ENCODE measurements around the gene TRRAP.
A peak's percentile ranks its signal among the peaks of the same experiment; 100 is the strongest.

The TRRAP gene

DNA sequence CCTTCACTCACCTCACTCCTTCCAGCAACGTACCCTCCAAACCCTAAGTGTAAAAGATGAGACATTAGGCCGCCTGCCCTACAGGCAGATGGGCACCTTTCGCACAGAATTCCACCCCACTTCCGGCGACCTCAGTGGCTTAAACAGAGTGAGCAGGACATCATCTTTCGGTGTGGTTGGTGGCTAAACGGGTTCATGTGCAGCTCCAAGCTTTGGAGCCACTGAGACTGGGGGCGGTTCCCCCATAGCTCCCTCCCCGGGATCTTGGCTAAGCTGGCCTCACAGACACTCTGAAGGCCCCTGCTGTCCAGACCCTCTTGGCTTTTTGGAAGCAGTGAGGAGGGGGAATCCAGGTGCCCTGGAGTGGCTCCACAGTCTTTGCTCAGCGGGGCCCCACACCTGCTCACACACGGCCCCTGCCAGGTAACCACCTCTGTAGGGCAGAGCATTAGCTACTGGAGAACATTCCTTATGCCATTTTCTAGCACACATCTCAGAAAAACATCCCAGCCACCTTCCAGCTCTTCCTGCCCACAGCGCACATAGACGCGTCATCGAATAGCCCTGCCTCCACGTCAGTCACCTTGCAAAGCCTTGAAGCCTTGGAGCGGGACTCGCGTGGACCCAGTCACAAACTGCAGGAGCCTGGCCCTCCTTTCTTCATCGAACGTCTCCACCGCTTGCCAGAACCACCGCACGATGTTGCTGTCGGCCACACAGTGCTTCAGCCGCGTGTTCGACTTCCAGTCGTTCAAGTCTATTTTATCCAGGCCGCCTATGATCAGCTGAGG lies 156.8 kb downstream of the TRRAP start:
- Histone ChIP-seq H4K8ac (ENCODE audit: low read depth, low read length) (no peak overlapping the region), H3K14ac (ENCODE audit: low read length) (no peak overlapping the region), H2BK5ac (ENCODE audit: low read depth, low read length, poor library complexity) (no peak overlapping the region), H3K27me3 (ENCODE audit: insufficient read depth, low read length) (no peaks in the 10 kb centered on the region), H3K4me3 (ENCODE audit: low read depth, low read length) (no peak overlapping the region), H3K4me2 (ENCODE audit: low read length) (no peak overlapping the region), H2BK12ac (ENCODE audit: low read length) (no peak overlapping the region), H3K79me1 (ENCODE audit: low read length) (no peaks in the 10 kb centered on the region), H2AFZ (ENCODE audit: insufficient read depth, low read length, poor library complexity) (no peak overlapping the region), H4K91ac (ENCODE audit: low read depth, low read length) (no peak overlapping the region), H3K23ac (ENCODE audit: low read length) (no peak overlapping the region), H3K36me3 (ENCODE audit: control insufficient read depth in 1 of 2, insufficient read depth in 2 of 2, low read length in 2 of 2) (peaks cover 81 to 87% of the 10 kb centered on the region in 2 experiments), H3K79me2 (ENCODE audit: control insufficient read depth, insufficient read depth, low read length, poor library complexity) (no peaks in the 10 kb centered on the region), H4K12ac (ENCODE audit: low read depth, low read length) (no peak overlapping the region), H3K18ac (ENCODE audit: low read length) (no peak overlapping the region), H3K4ac (ENCODE audit: low read depth, low read length) (no peak overlapping the region), H2BK120ac (ENCODE audit: insufficient read depth, low read length, poor library complexity) (no peak overlapping the region), H3K9me3 (ENCODE audit: insufficient read depth, low read depth, low read length) (no peaks in the 10 kb centered on the region), H3K4me1 (ENCODE audit: control insufficient read depth in 1 of 2, insufficient read depth in 2 of 2, low read length in 2 of 2) (no peaks in the 10 kb centered on the region), H3K9ac (ENCODE audit: low read length) (no peak overlapping the region), H2AK5ac (ENCODE audit: low read length) (no peak overlapping the region), H3K27ac (ENCODE audit: low read depth, low read length) (no peak overlapping the region)
- WGBS (ENCODE audit: extremely low coverage, insufficient coverage, insufficient read length), result no CpG with 5 or more reads among the region's 30 CpGs
- no peak for DNase-seq

DNA sequence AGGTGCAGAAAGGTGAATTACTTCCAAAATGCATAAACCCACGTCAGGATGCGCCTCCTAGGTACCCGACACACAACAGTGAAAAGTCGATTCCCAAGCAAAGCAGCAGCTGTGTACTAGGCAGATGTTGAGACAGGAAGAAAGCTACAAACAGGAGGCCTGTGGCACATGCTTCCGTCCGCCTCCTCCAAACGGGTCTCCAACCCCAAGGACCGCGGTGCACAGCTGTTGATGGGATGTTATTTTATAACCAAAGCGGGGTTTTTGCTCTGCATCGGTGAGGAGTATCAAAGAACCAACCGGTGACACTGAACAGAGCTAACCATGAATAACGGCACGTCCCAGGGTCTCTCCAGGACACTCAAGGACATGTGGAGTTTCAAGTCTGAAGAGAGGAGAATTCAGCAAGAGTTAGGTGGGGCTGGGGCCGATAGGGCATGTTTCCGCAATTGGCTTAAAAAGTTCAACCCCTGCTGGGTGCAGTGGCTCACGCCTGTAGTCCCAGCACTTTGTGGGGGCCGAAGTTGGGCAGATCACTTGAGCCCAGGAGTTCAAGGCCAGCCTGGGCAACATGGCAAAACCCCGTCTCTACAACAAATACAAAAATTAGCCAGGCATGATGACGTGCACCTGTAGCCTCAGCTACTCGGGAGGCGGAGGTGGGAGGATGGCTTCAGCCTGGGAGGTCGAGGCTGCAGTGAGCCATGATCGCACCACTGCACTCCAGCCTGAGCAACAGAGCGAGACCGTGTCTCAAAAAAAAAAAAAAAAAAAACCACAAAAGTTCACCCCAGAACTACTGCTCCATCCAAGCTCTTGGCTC lies 157.6 kb downstream of the TRRAP start:
- DNase-seq, result no peak
- Histone ChIP-seq H2BK120ac (ENCODE audit: insufficient read depth, low read length, poor library complexity) (no peak overlapping the region), H2BK5ac (ENCODE audit: low read depth, low read length, poor library complexity) (no peak overlapping the region), H3K4me3 (ENCODE audit: low read depth, low read length) (no peak overlapping the region), H4K8ac (ENCODE audit: low read depth, low read length) (no peak overlapping the region), H3K4me2 (ENCODE audit: low read length) (no peak overlapping the region), H2AFZ (ENCODE audit: insufficient read depth, low read length, poor library complexity) (no peak overlapping the region), H3K79me2 (ENCODE audit: control insufficient read depth, insufficient read depth, low read length, poor library complexity) (peaks cover 2% of the 10 kb centered on the region), H2AK5ac (ENCODE audit: low read length) (no peak overlapping the region), H3K27ac (ENCODE audit: low read depth, low read length) (no peak overlapping the region), H4K91ac (ENCODE audit: low read depth, low read length) (no peak overlapping the region), H3K9me3 (ENCODE audit: insufficient read depth, low read depth, low read length) (no peaks in the 10 kb centered on the region), H4K12ac (ENCODE audit: low read depth, low read length) (no peak overlapping the region), H3K79me1 (ENCODE audit: low read length) (no peaks in the 10 kb centered on the region), H3K14ac (ENCODE audit: low read length) (no peak overlapping the region), H3K27me3 (ENCODE audit: insufficient read depth, low read length) (no peaks in the 10 kb centered on the region), H3K4me1 (ENCODE audit: control insufficient read depth in 1 of 2, insufficient read depth in 2 of 2, low read length in 2 of 2) (no peaks in the 10 kb centered on the region), H3K4ac (ENCODE audit: low read depth, low read length) (no peak overlapping the region), H3K36me3 (ENCODE audit: control insufficient read depth in 1 of 2, insufficient read depth in 2 of 2, low read length in 2 of 2) (peaks cover 82 to 85% of the 10 kb centered on the region in 2 experiments), H3K23ac (ENCODE audit: low read length) (no peak overlapping the region), H2BK12ac (ENCODE audit: low read length) (no peak overlapping the region), H3K9ac (ENCODE audit: low read length) (no peak overlapping the region), H3K18ac (ENCODE audit: low read length) (no peak overlapping the region)
- no CpG with 5 or more reads among the region's 26 CpGs for WGBS (ENCODE audit: extremely low coverage, insufficient coverage, insufficient read length)

- H2BK12ac ChIP-seq (ENCODE audit: low read length), result no peak overlapping the region
- no CpG with 5 or more reads among the region's 11 CpGs for WGBS (ENCODE audit: extremely low coverage, insufficient coverage, insufficient read length)
Measured at GRCh38 chr7:99036546-99037111, 158.3 kb downstream of the TRRAP start.

GRCh38 chr7:99037327-99037940 lies 159.1 kb downstream of the TRRAP start:
- Histone ChIP-seq H3K4me3 (ENCODE audit: low read depth, low read length) (no peak overlapping the region), H3K9me3 (ENCODE audit: insufficient read depth, low read depth, low read length) (no peaks in the 10 kb centered on the region), H3K36me3 (ENCODE audit: control insufficient read depth in 1 of 2, insufficient read depth in 2 of 2, low read length in 2 of 2) (peaks cover 80 to 82% of the 10 kb centered on the region in 2 experiments), H4K8ac (ENCODE audit: low read depth, low read length) (no peak overlapping the region), H2BK5ac (ENCODE audit: low read depth, low read length, poor library complexity) (no peak overlapping the region), H3K9ac (ENCODE audit: low read length) (no peak overlapping the region), H4K12ac (ENCODE audit: low read depth, low read length) (no peak overlapping the region), H3K14ac (ENCODE audit: low read length) (no peak overlapping the region), H2AK5ac (ENCODE audit: low read length) (no peak overlapping the region), H3K79me2 (ENCODE audit: control insufficient read depth, insufficient read depth, low read length, poor library complexity) (peaks cover 2% of the 10 kb centered on the region), H2BK120ac (ENCODE audit: insufficient read depth, low read length, poor library complexity) (no peak overlapping the region), H3K23ac (ENCODE audit: low read length) (no peak overlapping the region), H3K4ac (ENCODE audit: low read depth, low read length) (no peak overlapping the region), H2AFZ (ENCODE audit: insufficient read depth, low read length, poor library complexity) (no peak overlapping the region), H3K4me1 (ENCODE audit: control insufficient read depth in 1 of 2, insufficient read depth in 2 of 2, low read length in 2 of 2) (no peaks in the 10 kb centered on the region), H3K27me3 (ENCODE audit: insufficient read depth, low read length) (no peaks in the 10 kb centered on the region), H4K91ac (ENCODE audit: low read depth, low read length) (no peak overlapping the region), H3K4me2 (ENCODE audit: low read length) (no peak overlapping the region), H3K27ac (ENCODE audit: low read depth, low read length) (no peak overlapping the region), H2BK12ac (ENCODE audit: low read length) (no peak overlapping the region), H3K79me1 (ENCODE audit: low read length) (no peaks in the 10 kb centered on the region), H3K18ac (ENCODE audit: low read length) (no peak overlapping the region)
- DNase-seq, result no peak
- WGBS (ENCODE audit: extremely low coverage, insufficient coverage, insufficient read length), result no CpG with 5 or more reads among the region's 16 CpGs

More at GRCh38 chr7:99036546-99037111, 158.3 kb downstream of the TRRAP start:
- no peak overlapping the region for H3K4ac ChIP-seq (ENCODE audit: low read depth, low read length)
- H3K14ac ChIP-seq (ENCODE audit: low read length), result no peak overlapping the region
- no peak overlapping the region for H3K23ac ChIP-seq (ENCODE audit: low read length)
- H3K79me2 ChIP-seq (ENCODE audit: control insufficient read depth, insufficient read depth, low read length, poor library complexity), result peaks cover 2% of the 10 kb centered on the region
- H4K8ac ChIP-seq (ENCODE audit: low read depth, low read length), result no peak overlapping the region
- H4K12ac ChIP-seq (ENCODE audit: low read depth, low read length), result no peak overlapping the region
- no peak overlapping the region for H2AK5ac ChIP-seq (ENCODE audit: low read length)
- H3K18ac ChIP-seq (ENCODE audit: low read length), result no peak overlapping the region
- no peak overlapping the region for H2BK5ac ChIP-seq (ENCODE audit: low read depth, low read length, poor library complexity)
- H3K36me3 ChIP-seq (ENCODE audit: control insufficient read depth in 1 of 2, insufficient read depth in 2 of 2, low read length in 2 of 2), result peaks cover 84% of the 10 kb centered on the region in 2 experiments
- H3K4me1 ChIP-seq (ENCODE audit: control insufficient read depth in 1 of 2, insufficient read depth in 2 of 2, low read length in 2 of 2), result no peaks in the 10 kb centered on the region
- no peak overlapping the region for H3K9ac ChIP-seq (ENCODE audit: low read length)
- H4K91ac ChIP-seq (ENCODE audit: low read depth, low read length), result no peak overlapping the region
- H3K4me3 ChIP-seq (ENCODE audit: low read depth, low read length), result no peak overlapping the region
- no peaks in the 10 kb centered on the region for H3K27me3 ChIP-seq (ENCODE audit: insufficient read depth, low read length)
- no peak overlapping the region for H3K27ac ChIP-seq (ENCODE audit: low read depth, low read length)
- no peaks in the 10 kb centered on the region for H3K79me1 ChIP-seq (ENCODE audit: low read length)
- H3K9me3 ChIP-seq (ENCODE audit: insufficient read depth, low read depth, low read length), result no peaks in the 10 kb centered on the region
- H2AFZ ChIP-seq (ENCODE audit: insufficient read depth, low read length, poor library complexity), result no peak overlapping the region
- DNase-seq, result peak in 1 of 2 donors; percentile 20
- no peak overlapping the region for H3K4me2 ChIP-seq (ENCODE audit: low read length)
- no peak overlapping the region for H2BK120ac ChIP-seq (ENCODE audit: insufficient read depth, low read length, poor library complexity)
